ENCODE data around the gene TERT.
"Not testable (repeated sequence)": the region's sequence is repeated elsewhere in the genome, so short reads cannot be mapped to it uniquely, and the experiment has no call there.

Gene TERT

DNA sequence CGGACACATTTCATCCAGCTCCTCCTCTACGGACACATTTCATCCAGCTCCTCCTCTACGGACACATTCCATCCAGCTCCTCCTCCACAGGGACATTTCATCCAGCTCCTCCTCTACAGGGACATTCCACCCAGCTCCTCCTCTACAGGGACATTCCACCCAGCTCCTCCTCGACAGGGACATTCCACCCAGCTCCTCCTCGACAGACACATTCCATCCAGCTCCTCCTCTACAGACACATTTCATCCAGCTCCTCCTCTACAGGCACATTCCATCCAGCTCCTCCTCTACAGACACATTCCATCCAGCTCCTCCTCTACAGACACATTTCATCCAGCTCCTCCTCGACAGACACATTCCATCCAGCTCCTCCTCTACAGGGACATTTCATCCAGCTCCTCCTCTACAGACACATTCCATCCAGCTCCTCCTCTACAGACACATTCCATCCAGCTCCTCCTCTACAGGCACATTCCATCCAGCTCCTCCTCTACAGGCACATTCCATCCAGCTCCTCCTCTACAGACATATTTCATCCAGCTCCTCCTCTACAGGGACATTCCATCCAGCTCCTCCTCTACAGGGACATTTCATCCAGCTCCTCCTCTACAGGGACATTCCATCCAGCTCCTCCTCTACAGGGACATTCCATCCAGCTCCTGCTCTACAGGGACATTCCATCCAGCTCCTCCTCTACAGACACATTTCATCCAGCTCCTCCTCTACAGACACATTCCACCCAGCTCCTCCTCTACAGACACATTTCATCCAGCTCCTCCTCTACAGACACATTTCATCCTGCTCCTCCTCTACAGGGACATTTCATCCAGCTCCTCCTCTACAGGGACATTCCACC, 32.3 kb upstream of the TERT start:
- not testable (repeated sequence) for H3K36me3 ChIP-seq (ENCODE audit: low read length); H4K20me1 ChIP-seq (ENCODE audit: low read depth, low read length); H3K9ac ChIP-seq (ENCODE audit: low read length); H3K27ac ChIP-seq (ENCODE audit: low read depth, low read length); H3K4me3 ChIP-seq (ENCODE audit: insufficient read depth, low read length, poor library complexity, severe bottlenecking); H3K9me3 ChIP-seq (ENCODE audit: insufficient read depth, low read length); H3K4me2 ChIP-seq (ENCODE audit: low read depth, low read length, poor library complexity, severe bottlenecking); H3K9me2 ChIP-seq (replicated peaks; ENCODE audit: insufficient read depth, low read length); H2AFZ ChIP-seq (ENCODE audit: low read depth, low read length, severe bottlenecking); H3K27me3 ChIP-seq (ENCODE audit: low read length); H3F3A ChIP-seq (ENCODE audit: insufficient read depth)
- H3K79me2 ChIP-seq (ENCODE audit: insufficient read depth, low read length), result peaks cover 35% of the 10 kb centered on the region

DNA sequence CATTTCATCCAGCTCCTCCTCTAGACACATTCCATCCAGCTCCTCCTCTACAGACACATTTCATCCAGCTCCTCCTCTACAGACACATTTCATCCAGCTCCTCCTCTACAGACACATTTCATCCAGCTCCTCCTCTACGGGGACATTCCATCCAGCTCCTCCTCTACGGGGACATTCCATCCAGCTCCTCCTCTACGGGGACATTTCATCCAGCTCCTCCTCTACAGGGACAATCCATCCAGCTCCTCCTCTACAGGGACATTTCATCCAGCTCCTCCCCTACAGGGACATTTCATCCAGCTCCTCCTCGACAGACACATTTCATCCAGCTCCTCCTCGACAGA, 31.6 kb upstream of the TERT start:
- H3K9me2 ChIP-seq (replicated peaks; ENCODE audit: insufficient read depth, low read length); H3F3A ChIP-seq (ENCODE audit: insufficient read depth); H3K4me3 ChIP-seq (ENCODE audit: insufficient read depth, low read length, poor library complexity, severe bottlenecking); H4K20me1 ChIP-seq (ENCODE audit: low read depth, low read length); H3K4me2 ChIP-seq (ENCODE audit: low read depth, low read length, poor library complexity, severe bottlenecking); H3K9me3 ChIP-seq (ENCODE audit: insufficient read depth, low read length); H3K27me3 ChIP-seq (ENCODE audit: low read length); H3K36me3 ChIP-seq (ENCODE audit: low read length); H3K27ac ChIP-seq (ENCODE audit: low read depth, low read length); H2AFZ ChIP-seq (ENCODE audit: low read depth, low read length, severe bottlenecking); H3K9ac ChIP-seq (ENCODE audit: low read length): not testable (repeated sequence)
- peaks cover 29% of the 10 kb centered on the region for H3K79me2 ChIP-seq (ENCODE audit: insufficient read depth, low read length)

DNA sequence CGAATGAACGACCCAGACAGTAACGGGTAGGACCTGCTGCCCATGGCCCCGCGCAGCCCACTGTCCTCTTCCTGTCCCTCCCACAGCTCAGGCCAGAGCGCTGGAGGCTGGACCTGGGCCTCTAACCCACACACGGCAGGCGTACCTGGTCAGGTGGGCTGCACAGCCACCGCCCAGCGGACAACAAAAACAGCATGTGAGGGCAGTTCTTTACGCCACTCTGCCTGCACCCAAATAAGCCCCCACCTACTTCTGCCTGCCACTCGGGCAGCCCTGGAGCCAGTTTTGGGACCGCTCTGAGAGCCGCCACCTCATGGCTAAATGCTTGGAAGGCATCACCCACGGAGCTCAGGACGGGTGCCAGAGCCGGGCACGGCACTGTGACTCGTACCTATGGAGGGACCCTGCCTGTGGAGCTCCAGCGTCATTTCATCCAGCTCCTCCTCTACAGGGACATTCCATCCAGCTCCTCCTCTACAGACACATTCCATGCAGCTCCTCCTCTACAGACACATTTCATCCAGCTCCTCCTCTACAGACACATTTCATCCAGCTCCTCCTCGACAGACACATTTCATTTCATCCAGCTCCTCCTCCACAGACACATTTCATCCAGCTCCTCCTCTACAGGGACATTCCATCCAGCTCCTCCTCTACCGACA, 31.1 kb upstream of the TERT start:
- H3K27me3 ChIP-seq (ENCODE audit: low read length), result no peaks in the 10 kb centered on the region
- no peak overlapping the region for H2AFZ ChIP-seq (ENCODE audit: low read depth, low read length, severe bottlenecking)
- no peak overlapping the region for H3K4me2 ChIP-seq (ENCODE audit: low read depth, low read length, poor library complexity, severe bottlenecking)
- no peak overlapping the region for H3K9ac ChIP-seq (ENCODE audit: low read length)
- H3K4me3 ChIP-seq (ENCODE audit: insufficient read depth, low read length, poor library complexity, severe bottlenecking), result no peak overlapping the region
- no peaks in the 10 kb centered on the region for H3F3A ChIP-seq (ENCODE audit: insufficient read depth)
- peaks cover 10% of the 10 kb centered on the region; the same call in 1 of the 2 replicates for H3K36me3 ChIP-seq (ENCODE audit: low read length)
- peaks cover 8% of the 10 kb centered on the region; the same call in 1 of the 2 replicates for H4K20me1 ChIP-seq (ENCODE audit: low read depth, low read length)
- H3K27ac ChIP-seq (ENCODE audit: low read depth, low read length), result no peak overlapping the region
- TF ChIP-seq, protein P1, sequence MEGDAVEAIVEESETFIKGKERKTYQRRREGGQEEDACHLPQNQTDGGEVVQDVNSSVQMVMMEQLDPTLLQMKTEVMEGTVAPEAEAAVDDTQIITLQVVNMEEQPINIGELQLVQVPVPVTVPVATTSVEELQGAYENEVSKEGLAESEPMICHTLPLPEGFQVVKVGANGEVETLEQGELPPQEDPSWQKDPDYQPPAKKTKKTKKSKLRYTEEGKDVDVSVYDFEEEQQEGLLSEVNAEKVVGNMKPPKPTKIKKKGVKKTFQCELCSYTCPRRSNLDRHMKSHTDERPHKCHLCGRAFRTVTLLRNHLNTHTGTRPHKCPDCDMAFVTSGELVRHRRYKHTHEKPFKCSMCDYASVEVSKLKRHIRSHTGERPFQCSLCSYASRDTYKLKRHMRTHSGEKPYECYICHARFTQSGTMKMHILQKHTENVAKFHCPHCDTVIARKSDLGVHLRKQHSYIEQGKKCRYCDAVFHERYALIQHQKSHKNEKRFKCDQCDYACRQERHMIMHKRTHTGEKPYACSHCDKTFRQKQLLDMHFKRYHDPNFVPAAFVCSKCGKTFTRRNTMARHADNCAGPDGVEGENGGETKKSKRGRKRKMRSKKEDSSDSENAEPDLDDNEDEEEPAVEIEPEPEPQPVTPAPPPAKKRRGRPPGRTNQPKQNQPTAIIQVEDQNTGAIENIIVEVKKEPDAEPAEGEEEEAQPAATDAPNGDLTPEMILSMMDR (IDR thresholded peaks at IDR 0.05; ENCODE audit: insufficient read depth, low read length, poor library complexity, severe bottlenecking), result no peak
- TF ChIP-seq EZH2phosphoT487 (conservative IDR thresholded peaks at IDR 0.05; ENCODE audit: low read length), result no peak
- H3K79me2 ChIP-seq (ENCODE audit: insufficient read depth, low read length), result peaks cover 24% of the 10 kb centered on the region
- H3K9me2 ChIP-seq (replicated peaks; ENCODE audit: insufficient read depth, low read length), result no peaks in the 10 kb centered on the region
- H3K9me3 ChIP-seq (ENCODE audit: insufficient read depth, low read length), result no peaks in the 10 kb centered on the region

DNA sequence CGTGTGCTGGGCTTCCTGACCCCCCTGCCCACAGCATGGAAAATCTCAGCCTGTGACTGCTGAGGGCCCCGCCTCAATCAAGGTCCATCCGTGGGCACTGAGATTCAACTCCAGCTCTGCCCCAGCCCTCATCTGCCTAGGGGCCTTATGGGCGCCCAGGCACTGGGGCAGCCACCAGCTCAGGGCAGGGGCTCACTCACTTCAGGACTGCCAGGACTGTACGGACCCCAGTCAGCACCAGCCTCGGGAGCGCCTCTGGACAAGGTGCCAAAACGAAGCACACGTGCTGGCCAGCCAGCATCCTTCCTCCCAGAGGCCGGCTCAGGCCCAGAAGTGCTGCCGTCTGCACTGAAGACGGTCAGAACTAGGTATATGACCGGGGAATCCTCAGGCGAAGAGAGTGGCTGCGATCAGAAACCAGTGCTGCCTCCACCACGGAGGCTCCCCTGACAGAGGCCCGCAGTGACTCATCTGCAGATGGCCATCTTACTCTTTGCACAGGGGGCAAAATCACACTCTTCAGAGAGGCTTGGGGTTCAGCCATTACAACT, 30.4 kb upstream of the TERT start:
- no peak for TF ChIP-seq EZH2phosphoT487 (conservative IDR thresholded peaks at IDR 0.05; ENCODE audit: low read length)
- TF ChIP-seq, protein P1 (IDR thresholded peaks at IDR 0.05; ENCODE audit: insufficient read depth, low read length, poor library complexity, severe bottlenecking), result no peak
- H3K27ac ChIP-seq (ENCODE audit: low read depth, low read length), result no peak overlapping the region
- no peaks in the 10 kb centered on the region for H3K9me2 ChIP-seq (replicated peaks; ENCODE audit: insufficient read depth, low read length)
- peaks cover 17% of the 10 kb centered on the region for H3K79me2 ChIP-seq (ENCODE audit: insufficient read depth, low read length)
- H3K27me3 ChIP-seq (ENCODE audit: low read length), result no peaks in the 10 kb centered on the region
- H4K20me1 ChIP-seq (ENCODE audit: low read depth, low read length), result peaks cover 8% of the 10 kb centered on the region; the same call in 1 of the 2 replicates
- no peak overlapping the region for H3K4me2 ChIP-seq (ENCODE audit: low read depth, low read length, poor library complexity, severe bottlenecking)
- peaks cover 10% of the 10 kb centered on the region; the same call in 1 of the 2 replicates for H3K36me3 ChIP-seq (ENCODE audit: low read length)
- no peaks in the 10 kb centered on the region for H3K9me3 ChIP-seq (ENCODE audit: insufficient read depth, low read length)
- no peak overlapping the region for H3K9ac ChIP-seq (ENCODE audit: low read length)
- no peak overlapping the region for H3K4me3 ChIP-seq (ENCODE audit: insufficient read depth, low read length, poor library complexity, severe bottlenecking)
- H2AFZ ChIP-seq (ENCODE audit: low read depth, low read length, severe bottlenecking), result no peak overlapping the region
- no peaks in the 10 kb centered on the region; the same call in 1 of the 2 replicates for H3F3A ChIP-seq (ENCODE audit: insufficient read depth)
